AG10803 (cell line): ENCODE results near the gene ATP5PB.

Source experiments
- DNase-seq: peaks from one replicate; pipeline ENCODE4 v3.0.0; 2010; ENCODE audit warnings: low read depth
- H3K4me3 ChIP-seq: 2 replicates; pipeline ENCODE4 v1.5.1; 2011; ENCODE audit warnings: mild to moderate bottlenecking, low read length, control low read depth
- TF ChIP-seq, protein P1 (sequence below): conservative IDR thresholded peaks from 2 replicates; pipeline ENCODE4 v1.5.1; 2011; ENCODE audit warnings: mild to moderate bottlenecking, low read length, control low read depth, inconsistent platforms

Gene ATP5PB

DNA sequence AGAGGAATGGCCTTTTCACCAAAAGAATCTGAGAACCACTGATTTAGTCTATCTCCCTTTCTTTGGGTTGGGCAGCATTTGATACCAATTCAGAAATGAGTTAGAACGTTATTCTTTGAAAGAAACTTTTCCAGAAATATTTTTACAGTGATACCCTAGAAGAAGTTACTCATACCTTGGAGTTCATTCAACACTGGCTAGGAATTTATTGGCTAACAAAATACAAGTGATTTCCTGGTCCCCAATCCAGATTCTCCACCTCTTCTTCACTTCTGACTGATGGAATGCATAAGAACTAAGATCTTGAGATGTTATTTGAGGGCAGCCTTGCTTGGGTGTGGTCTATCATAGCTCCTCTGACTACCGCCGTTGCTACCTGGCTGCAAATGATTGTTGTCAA lies 33.9 kb downstream of the ATP5PB start:
- peak; percentile 50 for DNase-seq
- H3K4me3 ChIP-seq: no peak overlapping the region
- TF ChIP-seq, protein P1, sequence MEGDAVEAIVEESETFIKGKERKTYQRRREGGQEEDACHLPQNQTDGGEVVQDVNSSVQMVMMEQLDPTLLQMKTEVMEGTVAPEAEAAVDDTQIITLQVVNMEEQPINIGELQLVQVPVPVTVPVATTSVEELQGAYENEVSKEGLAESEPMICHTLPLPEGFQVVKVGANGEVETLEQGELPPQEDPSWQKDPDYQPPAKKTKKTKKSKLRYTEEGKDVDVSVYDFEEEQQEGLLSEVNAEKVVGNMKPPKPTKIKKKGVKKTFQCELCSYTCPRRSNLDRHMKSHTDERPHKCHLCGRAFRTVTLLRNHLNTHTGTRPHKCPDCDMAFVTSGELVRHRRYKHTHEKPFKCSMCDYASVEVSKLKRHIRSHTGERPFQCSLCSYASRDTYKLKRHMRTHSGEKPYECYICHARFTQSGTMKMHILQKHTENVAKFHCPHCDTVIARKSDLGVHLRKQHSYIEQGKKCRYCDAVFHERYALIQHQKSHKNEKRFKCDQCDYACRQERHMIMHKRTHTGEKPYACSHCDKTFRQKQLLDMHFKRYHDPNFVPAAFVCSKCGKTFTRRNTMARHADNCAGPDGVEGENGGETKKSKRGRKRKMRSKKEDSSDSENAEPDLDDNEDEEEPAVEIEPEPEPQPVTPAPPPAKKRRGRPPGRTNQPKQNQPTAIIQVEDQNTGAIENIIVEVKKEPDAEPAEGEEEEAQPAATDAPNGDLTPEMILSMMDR: no peak

DNA sequence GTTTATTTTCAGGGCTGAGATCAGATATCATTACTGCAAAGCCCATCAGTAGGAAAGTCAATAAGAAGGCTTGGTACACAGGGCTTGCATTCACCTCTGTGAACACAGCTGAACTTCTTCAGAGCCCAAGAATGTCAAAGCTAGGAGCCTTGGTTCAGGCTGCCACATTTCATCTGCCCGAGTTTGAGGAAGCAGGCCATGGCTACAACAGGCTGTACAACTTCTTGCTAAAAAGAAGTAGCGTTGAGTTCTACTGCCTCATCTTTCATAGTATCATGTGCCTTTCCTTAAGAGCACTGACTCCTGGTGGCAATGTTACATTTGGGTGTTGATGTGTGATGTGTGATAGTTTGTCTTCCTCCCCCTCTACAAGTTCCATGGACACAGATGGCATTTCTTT lies 34.6 kb downstream of the ATP5PB start:
- TF ChIP-seq, protein P1: no peak
- DNase-seq: no peak
- no peak overlapping the region for H3K4me3 ChIP-seq

DNA sequence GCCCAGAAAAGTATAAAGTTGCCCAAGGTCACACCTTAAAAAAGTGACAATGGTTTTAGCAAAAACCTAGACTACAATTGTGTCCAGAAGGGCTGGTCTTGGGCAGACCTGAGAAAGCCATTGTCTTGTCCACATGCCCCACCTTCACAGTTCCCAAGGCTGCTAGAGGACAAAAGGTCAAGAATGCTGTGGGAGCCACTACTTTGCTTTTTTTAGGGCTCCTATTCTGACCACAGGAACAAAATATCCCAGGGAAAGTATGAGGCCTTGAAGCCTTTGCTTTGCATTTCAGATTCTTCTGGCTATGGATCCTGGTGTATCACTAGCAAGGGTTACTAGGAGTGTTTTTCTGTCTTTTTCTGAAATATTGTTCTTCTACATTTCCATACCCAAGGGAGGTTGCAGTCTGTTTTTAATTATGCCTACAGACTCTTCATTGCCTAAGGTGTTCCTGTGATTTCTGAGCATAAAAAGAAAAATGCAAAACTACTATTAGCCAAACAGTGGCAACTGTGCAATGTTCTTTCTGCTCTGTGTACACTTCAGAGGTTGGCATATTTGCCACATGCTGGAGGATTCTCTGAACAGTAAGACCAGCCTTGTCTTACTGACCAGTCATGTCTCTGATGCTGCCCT lies 35.2 kb downstream of the ATP5PB start:
- H3K4me3 ChIP-seq: no peak overlapping the region
- DNase-seq: peak; percentile 33
- TF ChIP-seq, protein P1: no peak

DNA sequence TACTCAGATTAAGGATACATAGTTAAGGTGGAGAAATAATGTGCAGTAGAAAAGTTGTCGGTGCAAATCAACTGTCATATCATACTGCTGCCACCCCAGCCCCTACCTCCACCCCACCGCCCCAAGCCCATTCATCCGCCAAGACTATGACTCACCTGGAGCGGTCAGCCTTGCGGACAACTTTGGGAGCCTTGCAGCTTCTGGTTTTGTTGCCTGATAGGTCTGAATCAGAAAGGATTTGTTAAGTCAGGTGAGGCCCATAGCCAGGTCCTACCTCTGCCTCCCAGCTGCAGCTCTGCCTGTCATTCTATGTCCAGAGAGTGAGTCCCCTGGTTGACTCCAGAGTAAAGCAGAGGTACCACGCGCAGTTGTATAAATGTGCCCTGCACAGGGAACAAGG lies 37.2 kb downstream of the ATP5PB start:
- TF ChIP-seq, protein P1: no peak
- no peak overlapping the region for H3K4me3 ChIP-seq
- DNase-seq: no peak

DNA sequence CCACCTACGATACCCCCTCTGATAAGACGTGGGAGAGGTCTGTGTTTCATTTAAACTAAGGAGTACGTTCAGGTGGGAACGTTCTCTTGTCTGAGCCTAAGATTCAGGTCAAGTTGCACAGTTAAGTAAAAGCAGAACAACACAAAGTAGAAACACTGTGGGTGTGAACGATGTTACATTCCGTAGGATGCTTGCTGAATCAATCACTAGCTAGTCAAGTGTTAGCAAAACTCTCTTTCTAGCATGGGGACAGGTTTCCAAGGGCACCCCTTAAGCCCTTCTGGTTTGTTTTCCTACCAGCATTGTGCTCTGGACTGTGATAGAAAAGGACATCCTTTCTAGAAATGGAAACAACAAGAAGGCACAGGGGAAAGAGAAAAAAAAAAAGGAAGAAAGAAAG lies 37.9 kb downstream of the ATP5PB start:
- DNase-seq: no peak
- TF ChIP-seq, protein P1: no peak
- no peak overlapping the region for H3K4me3 ChIP-seq

DNA sequence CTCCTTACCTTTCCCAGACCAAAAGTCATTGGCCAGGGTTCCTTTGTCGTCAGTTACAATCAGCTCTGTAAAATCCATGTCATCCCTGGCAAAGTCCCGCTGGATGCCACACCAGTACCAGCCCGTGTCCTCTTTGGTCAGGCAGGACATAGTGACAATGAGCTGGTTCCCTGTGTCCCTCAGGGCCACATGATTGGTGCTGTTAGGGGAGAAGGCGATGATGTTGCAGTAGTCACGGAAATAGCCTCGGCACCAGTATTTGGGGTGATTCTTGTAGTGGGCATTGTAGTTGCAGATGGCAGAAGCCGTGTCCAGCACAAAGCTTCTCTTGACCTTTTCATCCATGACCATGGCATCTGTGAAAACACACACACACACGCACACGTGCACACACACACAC lies 39.4 kb downstream of the ATP5PB start:
- no peak overlapping the region for H3K4me3 ChIP-seq
- no peak for DNase-seq
- TF ChIP-seq, protein P1: no peak

DNA sequence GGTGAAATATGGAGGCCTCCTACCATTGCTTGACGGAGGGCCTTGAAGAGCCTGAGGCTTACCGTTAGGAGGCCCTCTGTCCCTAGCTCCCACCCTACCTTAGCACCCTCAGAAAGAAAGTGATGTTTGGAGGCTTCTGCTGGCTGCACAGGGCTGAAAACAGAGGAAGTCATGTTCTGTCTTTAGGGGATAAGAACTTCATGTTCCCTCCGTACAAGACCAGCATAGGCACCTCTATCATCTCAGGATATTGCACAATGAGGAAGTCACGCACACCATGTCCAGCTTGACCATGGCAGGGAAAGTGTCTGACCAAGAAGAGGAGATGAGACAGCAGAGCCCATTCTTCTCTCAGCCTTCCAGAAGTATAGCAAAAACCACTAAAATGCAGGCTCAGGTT lies 40.3 kb downstream of the ATP5PB start:
- no peak for DNase-seq
- H3K4me3 ChIP-seq: no peak overlapping the region
- TF ChIP-seq, protein P1: no peak
